Middle frontal gyrus (tissue), 1 donor: ENCODE results near the gene ZC3H14.
"Not testable (repeated sequence)": the region's sequence is repeated elsewhere in the genome, so short reads cannot be mapped to it uniquely, and the experiment has no call there.

Source experiments
- DNase-seq: peaks from one replicate; pipeline ENCODE4 v3.0.0-alpha.2; 2015; ENCODE audit warnings: low spot score; ENCODE audit errors: extremely low spot score

Gene ZC3H14

DNA sequence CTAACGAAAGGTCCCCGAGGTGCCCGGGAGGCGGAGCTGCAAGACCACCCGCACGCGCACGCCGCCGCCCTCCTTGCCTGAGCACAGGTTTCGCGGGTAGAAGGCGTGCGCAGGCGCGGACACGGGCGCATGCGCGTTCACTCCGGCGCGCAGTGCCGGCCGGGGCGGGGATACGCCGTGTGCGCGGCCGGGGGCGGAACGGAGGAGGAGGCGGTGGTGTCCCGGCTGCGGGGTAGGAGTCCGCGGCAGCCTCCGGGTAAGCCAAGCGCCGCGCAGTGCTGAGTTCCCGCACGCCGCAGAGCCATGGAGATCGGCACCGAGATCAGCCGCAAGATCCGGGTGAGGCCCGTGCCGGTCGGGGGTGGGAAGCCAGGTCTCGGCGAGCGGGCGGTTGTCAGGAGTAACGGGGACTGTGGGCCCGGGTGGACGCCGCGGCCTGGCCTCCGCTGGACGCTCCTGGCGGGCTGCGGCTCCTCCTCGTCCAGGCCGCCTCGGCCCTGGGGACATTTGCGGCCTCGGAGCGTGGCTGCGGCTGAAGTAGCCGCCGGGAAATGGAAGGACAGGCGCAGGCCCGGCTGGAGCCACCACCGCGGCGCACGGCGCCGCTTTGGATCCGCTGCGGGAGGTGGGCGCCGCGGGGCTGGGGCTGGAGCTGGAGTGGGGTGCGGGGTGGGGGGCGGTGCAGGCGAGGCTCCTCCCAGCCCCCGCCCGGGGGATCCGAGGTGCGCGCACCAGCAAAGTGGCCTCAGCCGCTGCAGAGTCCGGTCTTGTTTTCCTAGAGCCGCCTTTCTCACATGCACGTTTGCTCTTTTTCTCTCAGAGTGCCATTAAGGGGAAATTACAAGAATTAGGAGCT lies at the start of gene ZC3H14:
TSS of gene ZC3H14 (plus strand) at position 207 of the 856 bp plus-strand sequence. CDS start at position 304, 97 bp downstream.
- peak; percentile 87 for DNase-seq

GRCh38 chr14:88515499-88516221 lies 47.2 kb upstream of the ZC3H14 start:
- no peak for DNase-seq

GRCh38 chr14:88516861-88517357 lies 45.9 kb upstream of the ZC3H14 start:
- no peak for DNase-seq

- no peak for DNase-seq
Measured at GRCh38 chr14:88518592-88519512, 44.0 kb upstream of the ZC3H14 start.

DNA sequence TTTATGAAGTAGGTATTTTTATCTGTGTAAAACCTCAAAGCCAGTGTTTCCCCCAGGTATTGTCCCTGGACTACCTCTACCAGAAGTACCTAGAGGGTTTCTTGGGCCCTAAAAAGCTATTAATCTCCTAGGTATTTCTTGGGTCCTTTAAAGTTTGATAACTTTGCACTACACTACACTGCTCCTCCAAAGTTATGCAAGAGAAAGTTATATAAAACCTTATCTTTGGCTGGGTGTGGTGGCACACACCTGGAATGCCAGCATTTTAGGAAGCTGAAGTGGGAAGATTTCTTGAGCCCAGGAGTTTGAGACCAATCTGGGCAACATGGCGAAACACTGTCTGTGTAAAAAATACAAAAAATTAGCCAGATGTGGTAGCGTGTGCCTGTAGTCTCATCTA lies 42.9 kb upstream of the ZC3H14 start:
- no peak for DNase-seq

DNA sequence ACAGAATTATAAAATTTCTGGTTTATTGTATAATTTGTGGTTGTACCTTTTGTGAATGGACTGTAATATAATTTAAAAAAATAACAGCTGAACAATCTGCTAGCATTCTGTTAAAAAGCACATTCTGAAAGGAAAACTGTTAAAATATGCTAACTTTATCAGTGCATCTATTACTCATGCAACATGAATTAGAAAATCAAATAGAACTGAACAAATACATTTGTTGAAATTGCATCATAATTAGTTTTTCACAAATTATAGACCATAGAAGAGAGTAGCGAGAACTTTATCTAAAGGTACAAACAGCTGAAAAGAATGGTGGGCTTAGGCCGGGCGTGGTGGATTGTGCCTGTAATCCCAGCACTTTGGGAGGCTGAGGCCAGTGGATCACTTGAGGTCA lies 41.0 kb upstream of the ZC3H14 start:
- DNase-seq, result no peak

DNA sequence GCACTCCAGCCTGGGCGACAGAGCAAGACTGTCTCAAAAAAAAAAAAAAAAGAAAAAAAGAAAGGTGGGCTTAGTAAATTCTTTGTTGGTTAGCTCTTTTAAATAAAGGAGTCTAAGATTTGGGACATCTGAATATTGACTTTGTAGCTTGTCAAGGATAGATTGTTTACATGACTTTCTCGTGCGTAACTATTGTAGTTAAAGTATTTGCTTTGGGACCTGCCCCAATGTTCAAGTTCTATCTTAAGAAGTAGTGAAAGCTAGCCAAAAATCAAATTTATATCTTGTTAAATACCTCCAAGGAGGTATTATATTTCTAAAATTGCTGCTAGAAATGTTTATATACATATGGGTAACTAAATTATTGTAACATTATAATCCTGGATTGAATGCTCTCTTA lies 40.4 kb upstream of the ZC3H14 start:
- DNase-seq, result no peak

DNA sequence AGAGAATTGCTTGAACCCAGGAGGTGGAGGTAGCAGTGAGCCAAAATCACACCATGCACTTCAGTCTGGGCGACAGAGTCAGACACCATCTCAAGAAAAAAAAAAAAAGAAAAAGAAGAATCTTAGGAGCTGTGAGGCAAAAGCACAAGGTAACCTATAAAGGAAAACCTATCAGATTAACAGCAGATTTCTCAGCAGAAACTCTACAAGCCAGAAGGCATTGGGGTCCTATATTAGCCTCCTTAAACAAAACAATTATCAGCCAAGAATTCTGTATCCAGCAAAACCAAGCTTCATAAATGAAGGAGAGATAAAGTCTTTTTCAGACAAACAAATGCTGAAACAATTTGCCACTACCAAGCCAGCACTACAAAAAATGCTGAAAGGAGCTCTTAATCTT lies 32.9 kb upstream of the ZC3H14 start:
- not testable (repeated sequence) for DNase-seq

DNA sequence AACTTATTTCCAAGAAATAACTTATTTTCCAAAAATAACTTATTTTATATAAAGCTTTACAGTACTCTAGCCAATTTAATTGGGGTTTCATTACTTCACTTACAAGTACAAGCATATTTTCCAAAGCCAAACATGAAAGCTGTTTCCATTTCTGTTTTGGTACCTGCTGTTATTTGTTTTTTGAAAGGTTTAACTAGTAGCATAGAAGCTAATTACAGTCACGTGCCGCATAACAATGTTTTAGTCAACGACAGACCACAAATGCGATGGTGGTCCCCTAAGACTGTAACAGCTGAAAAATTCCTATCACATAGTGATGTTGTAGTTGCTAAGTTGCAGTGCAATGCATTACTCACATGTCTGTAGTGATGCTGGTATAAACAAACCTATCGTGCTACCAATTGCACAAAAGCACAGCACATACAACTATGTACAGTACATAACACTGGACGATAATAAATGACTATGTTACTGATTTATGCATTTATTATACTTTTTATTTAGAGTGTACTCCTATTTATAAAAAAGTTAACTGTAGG lies 29.7 kb upstream of the ZC3H14 start:
- no peak for DNase-seq

DNA sequence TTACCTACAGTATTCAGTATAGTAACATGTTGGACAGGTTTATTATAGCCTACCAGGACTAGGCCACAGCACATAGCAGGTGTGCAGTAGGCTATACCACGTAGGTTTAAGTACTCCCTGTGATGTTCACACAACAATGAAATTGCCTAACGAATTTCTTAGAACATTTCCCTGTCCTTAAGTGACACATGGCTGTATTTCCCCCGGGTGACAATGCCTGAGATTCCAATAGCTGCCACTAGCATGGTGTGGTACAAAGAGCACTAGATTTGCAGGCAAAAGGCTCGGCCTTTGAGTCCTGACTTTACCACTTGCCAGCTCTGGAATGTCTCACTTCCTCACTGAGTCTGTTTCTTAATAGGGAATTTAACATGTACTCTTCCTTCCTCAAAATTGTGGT lies 27.7 kb upstream of the ZC3H14 start:
- no peak for DNase-seq

- DNase-seq, result no peak
Measured at GRCh38 chr14:88535813-88536212, 27.0 kb upstream of the ZC3H14 start.

- DNase-seq, result no peak
Measured at GRCh38 chr14:88541324-88541723, 21.5 kb upstream of the ZC3H14 start.

DNA sequence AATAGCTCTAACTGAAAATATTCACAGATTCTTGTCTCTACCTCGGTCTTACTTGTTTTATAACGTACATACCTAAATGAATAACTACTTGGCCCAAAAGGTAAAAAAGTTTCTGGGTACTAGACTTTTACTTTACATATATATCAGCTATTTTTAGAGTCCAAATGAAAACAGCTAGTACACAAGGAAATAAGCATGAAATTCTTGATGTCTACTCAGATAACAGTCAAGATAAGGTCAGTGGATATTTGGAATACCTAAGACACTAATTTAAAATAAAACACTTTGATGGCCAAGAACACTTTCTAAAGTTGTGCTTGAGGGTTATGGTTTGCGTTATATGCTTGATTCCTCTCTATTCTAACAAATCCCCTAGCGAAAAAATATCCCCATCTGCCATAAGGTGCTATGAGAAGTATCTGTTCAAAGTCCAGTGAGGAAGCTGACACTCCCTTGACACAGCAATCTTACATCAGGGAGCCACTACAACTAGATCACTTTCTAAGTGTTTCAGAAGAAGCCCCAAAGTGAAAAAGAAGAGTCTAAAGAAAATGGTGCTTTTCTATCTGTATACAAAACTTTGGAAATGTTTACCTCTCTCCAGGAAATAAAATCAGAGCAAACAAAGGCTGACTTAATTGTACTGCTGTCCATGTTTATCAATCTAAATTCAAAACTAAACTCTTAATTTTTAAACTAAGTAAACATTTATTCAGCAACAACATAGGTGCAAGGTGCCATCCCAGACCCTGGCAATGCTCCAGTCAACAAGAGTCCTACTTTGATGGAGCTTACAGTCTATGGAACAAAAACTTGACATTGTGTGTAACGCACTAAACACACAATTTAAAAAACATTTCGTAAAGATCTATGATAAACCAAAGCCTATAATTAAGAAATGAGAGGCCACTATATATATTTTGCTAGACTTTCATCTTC lies 19.7 kb upstream of the ZC3H14 start:
- DNase-seq, result no peak

- no peak for DNase-seq
Measured at GRCh38 chr14:88545256-88545655, 17.6 kb upstream of the ZC3H14 start.

GRCh38 chr14:88546621-88547385 lies 16.0 kb upstream of the ZC3H14 start:
- DNase-seq, result no peak

- no peak for DNase-seq
Measured at GRCh38 chr14:88547386-88547780, 15.5 kb upstream of the ZC3H14 start.

DNA sequence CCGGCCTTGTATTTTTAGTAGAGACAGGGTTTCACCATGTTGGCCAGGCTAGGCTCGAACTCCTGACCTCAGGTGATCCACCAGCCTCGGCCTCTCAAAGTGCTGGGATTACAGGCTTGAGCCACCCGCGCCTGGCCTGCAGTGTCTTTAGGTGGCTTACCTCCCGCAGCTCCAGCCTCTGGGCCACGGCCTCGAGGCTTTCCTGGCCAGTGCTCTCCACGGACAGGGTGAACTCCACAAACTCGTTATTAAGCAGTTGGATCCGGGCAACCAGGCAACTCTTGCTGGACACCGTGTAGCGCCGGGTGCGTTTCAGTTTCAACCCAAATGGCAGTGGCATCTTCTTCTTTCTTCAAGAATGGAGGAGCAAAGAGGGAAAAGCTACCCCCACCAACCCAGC lies 12.8 kb upstream of the ZC3H14 start:
- no peak for DNase-seq

DNA sequence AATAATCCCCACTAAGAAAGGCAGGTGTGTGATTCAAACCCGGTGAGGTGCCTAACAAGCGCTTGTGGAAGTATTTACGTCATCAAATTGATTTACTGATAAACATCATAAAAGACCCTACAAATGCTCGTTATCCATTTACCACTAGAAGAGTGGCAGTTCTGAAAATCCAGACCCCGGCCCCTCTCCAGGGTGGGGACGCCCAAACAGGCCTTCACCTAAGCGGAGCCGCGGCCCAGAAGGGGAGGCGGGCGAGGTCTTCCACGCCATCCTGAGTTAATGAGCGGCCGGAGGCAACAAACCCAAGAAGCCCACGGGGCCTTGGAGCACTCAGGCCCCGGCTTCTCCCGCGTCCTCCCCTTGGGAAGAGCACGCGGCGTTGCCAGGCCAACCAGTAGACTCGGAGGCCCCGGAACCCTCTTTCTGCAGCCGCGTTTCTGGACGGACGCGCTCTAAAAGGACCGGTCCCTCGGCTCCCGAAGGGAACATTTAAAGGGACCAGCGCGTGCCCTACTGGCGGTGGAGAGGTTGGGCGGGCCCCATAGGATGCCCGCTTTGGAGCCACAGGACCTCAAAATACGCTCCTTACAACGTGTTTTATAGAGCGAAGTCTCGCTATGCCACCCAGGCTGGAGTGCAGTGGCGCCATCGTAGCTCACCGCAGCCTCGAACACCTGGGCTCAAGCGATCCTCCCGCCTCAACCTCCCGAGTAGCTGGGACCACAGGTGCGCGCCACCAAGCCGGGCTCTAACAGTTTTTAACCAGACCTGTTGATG lies 11.6 kb upstream of the ZC3H14 start:
- DNase-seq, result peak; percentile 86
